Measurements from ENCODE around the gene BCAS4.

The BCAS4 gene

DNA sequence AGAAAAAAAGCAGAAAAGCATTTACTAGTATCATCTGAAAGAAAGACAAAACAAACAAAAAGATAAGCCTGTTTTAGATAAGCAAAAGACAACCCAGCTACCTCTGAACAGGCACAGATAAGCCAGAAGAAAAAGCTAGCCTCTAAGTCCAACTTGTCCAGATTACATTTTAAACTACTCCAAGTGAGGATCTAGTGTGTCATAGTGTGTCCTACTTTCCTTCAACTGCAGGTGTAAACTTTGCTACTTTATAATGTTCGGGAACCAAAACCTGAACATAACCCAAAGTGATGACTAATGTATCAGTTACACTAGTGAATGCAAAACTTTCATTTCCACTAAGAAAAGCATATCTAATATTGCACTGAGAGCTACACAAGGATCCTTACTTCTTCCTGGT lies 116.9 kb downstream of the BCAS4 start:
- no peak for DNase-seq (ENCODE audit: low spot score)

DNA sequence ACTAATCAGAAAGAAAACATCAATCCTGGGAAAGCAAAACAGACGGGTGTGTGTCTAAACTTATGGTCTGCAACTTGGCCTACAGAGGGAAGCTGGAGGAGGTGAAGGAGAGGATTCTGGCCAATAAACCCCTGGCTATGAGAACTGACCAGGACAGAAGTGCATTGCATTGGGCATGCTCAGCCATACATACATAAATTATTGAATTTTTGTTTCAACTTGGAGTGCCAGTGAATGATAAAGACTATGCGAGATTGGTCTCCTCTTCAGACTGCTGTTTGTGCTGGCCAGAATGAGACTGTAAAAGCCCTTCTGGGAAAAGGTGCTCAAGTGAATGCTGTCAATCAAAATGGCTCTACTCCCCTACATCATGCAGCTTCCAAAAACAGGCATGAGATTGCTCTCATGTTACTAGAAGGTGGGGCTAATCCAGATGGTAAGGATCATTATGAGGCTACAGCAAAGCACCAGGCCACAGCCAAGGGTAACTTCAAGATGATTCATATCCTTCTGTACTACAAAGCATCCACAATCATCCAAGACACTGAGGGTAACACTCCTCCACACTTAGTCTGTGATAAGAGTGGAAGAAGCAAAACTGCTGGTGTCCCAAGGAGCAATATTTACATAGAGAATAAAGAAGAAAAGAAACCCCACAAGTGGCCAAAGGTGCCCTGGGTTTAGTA lies 119.0 kb downstream of the BCAS4 start:
- no peak for DNase-seq (ENCODE audit: low spot score)

DNA sequence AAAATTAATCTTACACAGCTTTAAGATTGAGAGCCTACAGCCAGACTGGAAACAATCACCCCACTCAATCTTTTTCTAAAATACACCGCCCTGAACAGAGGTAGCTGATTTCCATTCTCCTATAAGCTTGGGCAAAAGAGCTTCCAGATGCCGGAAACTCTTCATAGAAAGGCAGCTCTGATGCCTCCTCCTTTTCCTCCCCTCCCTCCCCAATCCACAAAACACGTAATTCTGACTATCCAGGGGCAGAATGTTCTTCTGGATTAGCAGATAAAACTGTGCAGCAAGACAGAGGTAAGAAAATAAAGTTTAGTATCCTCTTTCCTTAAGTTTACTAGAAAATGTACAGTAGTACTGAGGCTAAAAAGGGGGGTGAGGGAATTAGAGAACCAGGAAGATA lies 120.6 kb downstream of the BCAS4 start:
- no peak for DNase-seq (ENCODE audit: low spot score)

DNA sequence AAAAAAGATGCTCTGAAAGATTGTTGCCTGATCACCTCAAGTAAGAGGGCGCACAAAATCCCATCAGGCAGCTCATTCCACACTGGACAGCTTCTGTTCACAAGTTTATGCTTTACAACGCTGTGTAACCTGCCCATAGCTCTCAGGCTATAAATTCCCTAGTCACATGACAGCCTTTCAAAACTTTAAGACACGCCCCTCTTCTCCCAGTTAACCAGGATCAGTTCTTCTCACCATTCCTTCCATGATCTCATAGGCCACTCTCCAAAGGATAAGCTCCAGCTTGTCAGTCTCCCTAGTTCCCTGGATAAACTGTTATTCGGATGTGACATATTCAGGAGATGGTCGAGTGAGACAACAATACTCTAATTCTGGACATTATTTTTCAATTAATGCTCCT lies 121.4 kb downstream of the BCAS4 start:
- no peak for DNase-seq (ENCODE audit: low spot score)

GRCh38 chr20:50916934-50917333 lies 122.1 kb downstream of the BCAS4 start:
- no peak for DNase-seq (ENCODE audit: low spot score)

DNA sequence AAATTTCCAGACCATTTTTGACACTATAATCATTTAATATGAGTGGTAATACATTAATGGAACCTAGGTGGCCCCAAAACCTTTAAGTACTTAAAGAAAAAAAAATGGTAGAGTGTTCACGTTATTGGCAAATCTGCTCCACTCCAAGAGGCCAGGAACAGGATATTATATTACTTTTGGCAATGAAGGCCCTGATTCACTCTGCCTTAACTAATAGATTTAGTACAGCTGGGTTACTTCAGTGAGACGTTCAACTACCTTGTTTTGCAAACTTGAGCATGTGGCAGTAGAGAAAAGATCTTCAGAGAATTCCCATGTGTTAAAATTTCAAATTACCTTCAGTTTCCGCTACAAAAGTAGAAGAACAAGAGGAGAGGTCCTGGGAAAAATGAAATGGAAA lies 123.5 kb downstream of the BCAS4 start:
- no peak for DNase-seq (ENCODE audit: low spot score)

- no peak for DNase-seq (ENCODE audit: low spot score)
Observed at GRCh38 chr20:50919567-50919966, 124.7 kb downstream of the BCAS4 start.

GRCh38 chr20:50920997-50921396 lies 126.1 kb downstream of the BCAS4 start:
- DNase-seq (ENCODE audit: low spot score): no peak

DNA sequence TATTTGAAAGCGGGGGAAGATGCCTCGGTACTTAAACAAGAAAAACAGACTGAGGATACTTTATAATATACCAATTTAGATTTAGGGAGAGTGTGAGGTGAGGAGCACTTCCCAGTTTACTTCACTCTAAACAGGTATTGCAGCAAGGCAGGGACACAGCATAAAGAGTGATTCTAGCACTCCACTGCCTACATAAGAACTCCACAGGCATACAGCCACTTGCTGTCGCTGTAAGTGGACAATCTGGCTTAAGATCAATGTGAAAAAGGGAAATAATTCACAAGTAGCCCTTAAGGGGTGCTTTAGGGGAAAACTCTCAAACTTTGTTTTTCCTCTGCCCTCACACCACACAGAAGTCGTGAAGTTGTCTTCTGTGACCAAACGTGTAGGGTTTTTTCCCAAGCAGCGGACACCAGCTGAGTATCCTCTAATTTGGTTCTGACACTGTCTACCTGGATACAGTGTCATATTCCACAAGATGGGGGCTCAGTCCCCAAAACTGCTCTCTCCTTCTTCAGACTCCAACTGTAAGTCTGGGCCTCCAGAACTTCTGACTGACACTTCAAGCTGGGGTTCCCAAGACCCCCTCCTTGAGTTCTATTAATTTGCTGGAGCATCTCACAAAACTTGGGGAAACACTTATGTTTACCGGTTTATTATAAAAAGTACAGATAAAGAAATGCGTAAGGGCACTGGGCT lies 127.1 kb downstream of the BCAS4 start:
- DNase-seq (ENCODE audit: low spot score): no peak

DNA sequence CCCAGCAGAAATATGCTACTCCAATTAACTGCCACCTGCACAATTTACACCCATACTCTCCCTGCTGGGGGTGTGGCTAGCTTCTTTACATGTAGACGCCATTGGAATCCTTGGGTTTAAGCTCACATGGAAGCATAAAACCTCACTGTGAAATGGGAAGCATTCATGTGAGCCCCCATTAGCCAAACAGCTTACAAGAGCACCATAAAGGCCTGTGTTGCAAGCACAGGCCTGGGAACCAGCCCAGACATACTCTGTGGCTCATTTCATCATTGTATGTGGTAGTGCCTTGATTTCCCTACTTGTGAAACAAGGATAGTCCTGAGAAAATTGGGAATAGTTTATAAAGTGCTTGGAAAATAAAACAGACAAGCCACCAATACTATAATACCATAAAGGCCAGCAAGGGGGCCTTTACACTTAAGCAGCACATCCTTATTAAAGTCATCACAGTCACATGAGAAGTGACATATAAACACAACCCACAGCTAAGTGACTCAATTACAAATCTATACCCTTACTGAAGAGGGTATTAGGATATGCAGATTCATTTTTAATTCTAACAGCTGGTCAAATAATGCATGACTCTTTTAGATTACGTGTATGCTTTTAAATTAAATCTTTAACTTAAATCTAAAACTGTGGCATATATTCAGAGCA lies 129.5 kb downstream of the BCAS4 start:
- no peak for DNase-seq (ENCODE audit: low spot score)

- no peak for DNase-seq (ENCODE audit: low spot score)
Observed at GRCh38 chr20:50926530-50926929, 131.7 kb downstream of the BCAS4 start.
